H4 (cell line): ENCODE measurements around the gene TOR3A. TPM values are rescaled to one million over a fixed set of nuclear protein-coding genes. Genes with fewer than 3 reads are reported as not detected.

Experiments used
- DNase-seq: peaks from one replicate; pipeline ENCODE4 v3.0.0-alpha.2; 2015; ENCODE audit warnings: low spot score
- total RNA-seq: library from RNA; depleted of rRNA; stranded (reverse); fragments of >200 nt; shearing (Covaris generic); gene quantifications from 2 replicates; pipeline ENCODE4 v1.2.3, GENCODE V29; 2014

Gene TOR3A
- total RNA-seq, 1 experiment from 2014 or later, result 34.1 TPM

GRCh38 chr1:179061360-179062282 is 20.2 kb upstream of the TOR3A start:
- DNase-seq, result peak; percentile 54

DNA sequence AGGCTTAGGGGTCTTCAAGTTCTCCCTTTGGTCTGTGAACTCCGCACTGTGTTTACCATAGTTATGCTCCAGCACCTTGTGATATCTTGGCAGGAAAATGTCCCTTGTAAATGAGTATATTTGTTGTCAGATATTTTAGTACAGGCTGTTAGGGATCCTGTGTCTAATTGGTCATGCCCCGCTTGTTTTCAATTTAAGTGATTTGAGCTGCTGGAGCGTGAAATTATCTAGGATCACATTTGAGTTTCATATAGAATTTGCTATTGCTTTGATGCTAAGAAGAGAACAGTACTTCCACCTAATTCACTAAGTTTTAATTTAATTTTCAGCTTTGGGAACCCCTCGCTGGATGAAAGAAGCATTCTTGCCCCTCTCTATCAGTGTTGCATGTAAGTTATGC is 15.4 kb upstream of the TOR3A start:
- DNase-seq, result no peak

GRCh38 chr1:179077396-179077795 is 4.5 kb upstream of the TOR3A start:
- no peak for DNase-seq

DNA sequence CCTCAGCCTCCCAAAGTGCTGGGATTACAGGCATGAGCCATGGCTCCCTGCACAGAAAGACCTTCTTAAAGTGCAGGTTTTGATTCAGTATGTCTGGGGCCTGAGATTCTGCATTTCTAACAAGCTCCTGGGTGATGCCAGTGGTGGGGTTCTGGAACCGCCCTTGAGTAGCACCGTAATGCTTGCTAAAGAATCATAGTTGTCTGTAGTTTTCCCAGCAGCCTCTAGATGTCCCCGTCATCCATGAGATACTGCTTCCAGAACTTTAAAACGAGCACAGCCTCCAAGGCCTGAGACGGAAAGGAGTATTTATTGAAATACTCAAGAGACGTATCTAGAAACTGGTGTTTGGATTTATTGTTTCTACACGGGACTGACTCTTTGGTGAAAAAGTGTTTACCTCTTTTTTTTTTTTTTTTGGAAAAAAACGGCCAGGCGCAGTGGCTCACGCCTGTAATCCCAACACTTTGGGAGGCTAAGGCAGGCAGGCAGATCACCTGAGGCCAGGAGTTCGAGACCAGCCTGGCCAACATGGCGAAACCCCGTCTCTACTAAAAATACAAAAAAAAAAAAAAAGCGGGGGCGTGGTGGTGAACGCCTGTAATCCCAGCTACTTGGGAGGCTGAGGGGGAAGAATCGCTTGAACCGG is 2.6 kb upstream of the TOR3A start:
- DNase-seq, result peak; percentile 63

DNA sequence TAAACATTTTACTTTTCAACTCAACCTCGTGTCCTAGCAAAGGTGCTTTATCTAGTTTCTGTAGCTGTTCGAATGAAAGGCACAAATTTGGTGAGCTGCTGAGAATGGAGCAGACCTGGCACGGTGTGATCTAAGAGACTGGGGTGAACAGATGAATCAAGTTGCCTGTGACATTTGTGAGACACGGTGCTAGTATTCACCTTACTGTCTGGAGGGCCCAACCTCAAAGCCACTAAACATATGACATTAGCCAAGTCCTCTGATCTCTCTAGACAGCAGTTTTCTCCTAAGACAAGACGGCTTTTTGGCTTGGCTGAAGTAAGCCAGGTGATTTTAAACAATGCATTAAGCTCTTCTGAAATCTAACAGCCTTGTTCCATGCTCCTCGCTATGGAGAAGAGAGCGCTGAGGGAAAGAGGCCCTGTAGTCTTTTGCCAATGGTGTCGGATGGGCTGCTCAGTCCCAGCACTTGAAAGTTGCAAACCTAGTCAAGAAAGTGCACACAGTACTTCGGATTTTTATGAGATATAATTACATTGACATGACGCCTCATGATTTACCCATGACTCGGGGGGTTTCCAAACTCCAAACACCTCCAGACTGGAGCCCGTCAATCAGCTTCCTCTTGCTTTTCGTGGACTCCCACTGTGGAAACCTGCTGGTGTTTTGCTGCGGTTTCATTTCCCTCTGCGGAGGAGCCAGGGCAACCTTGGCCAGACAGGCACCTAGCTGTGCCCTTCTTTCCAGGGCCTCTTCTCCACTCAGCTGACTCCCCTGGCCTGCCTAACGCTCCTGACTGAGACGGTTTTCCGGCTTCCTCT is 794 bp upstream of the TOR3A start:
- no peak for DNase-seq

GRCh38 chr1:179082333-179082998 is 596 bp downstream of the TOR3A start:
- peak; percentile 36 for DNase-seq

DNA sequence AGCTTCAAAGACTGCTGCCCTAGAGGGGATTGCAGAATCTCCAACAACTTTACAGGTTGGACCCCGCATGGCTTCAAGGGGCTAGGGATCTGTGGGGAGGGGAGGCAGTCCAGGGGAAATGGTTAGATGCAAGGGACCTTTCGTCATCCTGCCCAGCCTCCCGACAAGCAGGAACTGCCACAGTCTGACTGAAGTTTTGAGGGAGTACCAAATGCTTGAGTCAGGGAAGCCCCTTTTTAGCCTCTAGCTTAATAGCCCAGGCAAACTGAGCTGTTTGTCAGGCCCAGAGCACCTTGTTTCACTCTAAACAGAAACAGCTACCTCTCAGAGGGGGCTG is 1.1 kb downstream of the TOR3A start:
- no peak for DNase-seq

DNA sequence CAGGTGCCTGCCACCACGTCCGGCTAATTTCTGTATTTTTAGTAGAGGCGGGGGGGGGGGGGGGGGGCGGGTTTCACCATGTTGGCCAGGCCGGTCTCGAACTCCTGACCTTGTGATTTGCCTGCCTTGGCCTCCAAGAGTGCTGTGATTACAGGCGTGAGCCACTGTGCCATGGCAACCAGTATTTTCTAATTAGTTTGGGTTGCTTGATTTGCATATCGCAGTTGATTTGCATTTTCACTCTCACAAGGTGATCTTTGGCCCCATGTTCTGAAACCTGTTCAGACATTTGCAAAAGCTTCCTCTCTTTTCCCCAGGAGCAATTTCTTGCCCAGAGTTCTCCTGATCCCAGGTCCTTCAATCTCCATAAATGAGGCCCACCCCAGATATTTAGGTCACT is 1.7 kb downstream of the TOR3A start:
- DNase-seq, result no peak

DNA sequence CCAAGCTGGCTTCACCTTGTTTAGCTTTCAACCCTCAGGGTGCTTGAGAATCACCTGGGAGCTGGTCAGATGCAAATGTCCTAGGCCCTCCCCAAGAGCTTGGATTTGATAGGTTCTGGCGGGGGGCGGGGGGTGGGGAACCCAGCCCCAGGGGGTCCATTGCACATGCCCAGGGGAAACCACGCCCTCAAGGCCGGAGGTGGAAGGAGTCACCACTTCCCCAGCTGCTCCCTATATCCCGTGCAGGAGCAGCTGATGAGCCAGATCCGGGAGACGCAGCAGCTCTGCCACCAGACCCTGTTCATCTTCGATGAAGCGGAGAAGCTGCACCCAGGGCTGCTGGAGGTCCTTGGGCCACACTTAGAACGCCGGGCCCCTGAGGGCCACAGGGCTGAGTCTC is 5.8 kb downstream of the TOR3A start:
- no peak for DNase-seq

DNA sequence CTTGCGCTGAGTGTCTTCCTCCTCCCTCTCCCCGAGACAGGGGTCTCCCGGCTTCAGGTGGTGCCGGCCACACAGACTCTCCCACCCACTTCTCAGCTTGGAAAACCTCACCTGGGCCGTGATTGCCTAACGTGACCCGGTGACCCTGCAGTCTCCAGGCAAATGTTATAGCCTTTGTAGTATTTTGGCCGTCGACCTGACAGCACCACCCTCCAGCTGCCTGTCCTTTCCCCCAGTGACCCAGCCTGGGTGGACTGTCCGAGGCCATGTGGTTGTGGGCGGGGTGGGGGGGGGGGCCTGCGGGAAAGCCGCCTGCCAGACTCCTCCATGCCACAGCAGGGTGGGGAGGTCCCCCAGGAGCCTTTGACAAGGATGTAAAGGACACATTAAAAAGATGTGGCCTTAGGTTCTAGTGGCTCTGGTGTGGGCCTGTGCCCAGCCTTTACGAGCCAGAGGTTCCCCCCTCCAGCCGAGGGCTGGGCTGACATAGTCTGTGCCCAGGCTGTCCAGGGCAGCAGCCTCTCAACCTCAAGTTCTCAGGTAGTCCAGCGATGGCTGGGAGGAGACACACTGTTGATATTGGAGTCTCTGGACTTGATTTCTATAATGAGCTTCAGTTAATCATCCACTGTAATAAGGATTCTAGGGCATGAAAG is 8.1 kb downstream of the TOR3A start:
- no peak for DNase-seq

DNA sequence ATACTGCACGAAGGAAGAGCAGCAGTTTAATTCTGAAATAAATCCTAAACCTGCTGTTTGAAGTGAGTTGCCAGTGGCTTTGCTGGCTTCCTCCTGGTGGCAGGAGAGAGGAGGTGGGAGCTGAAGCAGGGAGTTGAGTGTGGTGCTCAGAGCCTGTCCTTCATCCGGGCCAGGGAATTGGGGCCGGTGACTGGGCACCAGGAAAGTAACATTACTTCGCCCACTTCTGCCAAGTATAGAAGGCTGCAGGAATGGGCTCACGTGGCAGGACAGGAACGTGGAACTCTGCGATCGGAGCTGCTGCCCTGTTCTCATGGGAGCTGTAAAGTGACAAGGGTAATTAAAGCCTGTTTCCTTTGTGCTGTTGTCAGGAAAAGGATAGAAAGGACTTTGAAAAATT is 8.7 kb downstream of the TOR3A start:
- no peak for DNase-seq

GRCh38 chr1:179090923-179091322 is 9.1 kb downstream of the TOR3A start:
- no peak for DNase-seq

- peak; percentile 27 for DNase-seq
These were observed 9.9 kb downstream of the TOR3A start for GRCh38 chr1:179091691-179092165.

DNA sequence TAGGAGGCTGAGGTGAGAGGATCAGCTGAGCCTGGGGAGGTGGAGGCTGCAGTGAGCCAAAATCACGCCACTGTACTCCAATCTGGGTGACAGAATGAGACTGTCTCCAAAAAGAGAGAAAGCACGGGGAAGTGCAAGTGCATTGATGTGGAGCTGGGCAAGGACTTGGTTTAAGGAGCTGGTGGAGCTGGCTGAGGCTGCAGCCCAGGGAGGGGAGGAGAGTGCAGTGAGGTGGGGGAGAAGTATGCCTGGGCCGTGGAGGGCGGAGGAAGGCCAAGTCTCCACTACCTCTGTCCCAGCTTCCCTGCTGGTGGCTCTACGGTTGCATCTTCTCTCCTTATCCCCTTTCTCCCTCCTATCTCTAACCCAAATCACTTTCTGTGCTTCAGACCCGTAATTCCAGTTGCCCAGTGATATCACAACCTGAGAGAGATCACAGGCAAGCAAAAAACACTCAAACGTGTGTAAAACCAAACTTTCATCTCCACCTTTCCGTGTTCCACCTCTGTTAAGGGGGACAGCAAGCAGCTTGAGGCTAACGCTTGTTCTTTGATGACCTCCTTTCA is 11.1 kb downstream of the TOR3A start:
- DNase-seq, result no peak

- DNase-seq, result no peak
These were observed 12.9 kb downstream of the TOR3A start for GRCh38 chr1:179094818-179095217.

DNA sequence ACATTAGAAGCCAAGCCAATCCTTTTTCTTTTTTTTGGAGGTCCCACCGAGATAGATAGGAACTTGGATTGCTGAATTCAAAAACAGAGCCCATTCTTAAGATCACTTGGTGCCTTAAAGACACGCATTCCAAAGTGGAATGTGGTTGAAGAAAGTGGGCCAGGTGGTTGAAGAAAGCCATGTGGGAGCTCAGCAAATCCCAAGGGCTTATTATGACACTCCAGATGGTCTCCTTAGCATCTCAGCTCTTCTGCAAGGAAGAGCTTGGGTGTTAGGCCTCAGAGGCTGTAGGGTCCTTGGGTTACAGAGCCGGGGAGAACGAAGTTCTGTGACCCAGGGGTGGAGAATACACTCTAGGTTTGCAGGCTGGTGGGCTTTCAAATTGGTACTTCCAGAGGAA is 13.5 kb downstream of the TOR3A start:
- DNase-seq, result no peak

GRCh38 chr1:179095924-179096323 is 14.1 kb downstream of the TOR3A start:
- DNase-seq, result no peak

GRCh38 chr1:179099891-179100290 is 18.0 kb downstream of the TOR3A start:
- no peak for DNase-seq

- no peak for DNase-seq
These were observed 19.7 kb downstream of the TOR3A start for GRCh38 chr1:179101566-179101965.

DNA sequence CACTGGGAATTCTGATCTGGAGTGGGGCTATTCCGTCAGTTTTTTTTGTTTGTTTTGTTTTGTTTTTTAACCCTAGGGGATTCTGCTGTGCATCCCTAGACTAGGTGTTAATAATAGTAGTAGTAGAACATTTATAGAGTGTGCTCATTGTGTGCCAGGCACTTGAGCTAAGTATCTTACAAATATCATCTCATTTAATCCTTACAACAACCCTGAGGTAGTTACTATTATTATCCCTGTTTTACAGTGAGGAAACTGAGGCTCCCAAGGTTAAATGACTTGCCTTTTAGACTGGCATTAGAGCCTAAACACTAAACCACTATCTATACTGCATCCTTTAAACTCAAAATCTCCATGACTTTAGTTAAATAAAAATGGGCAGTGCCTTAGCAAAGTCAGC is 22.1 kb downstream of the TOR3A start:
- DNase-seq, result no peak
